Heart left ventricle (tissue), 13 donors: ENCODE measurements around the gene UFC1.

Experiments used
- POLR2A ChIP-seq, 2 donors: fragments of 450-650 bp; IDR thresholded peaks; one replicate each; pipeline ENCODE4 v1.6.1; 2017; ENCODE audit warnings: antibody characterized with exemption in 2 of 2, mild to moderate bottlenecking in 2 of 2, moderate library complexity in 2 of 2
- TF ChIP-seq, protein P1 (sequence below), 12 donors: fragments of 200-600 bp; sonication (generic) in 4 of 12; IDR thresholded peaks; one replicate each; pipeline versions ENCODE4 v1.5.0 to v1.8.0; 2018 to 2022; ENCODE audit warnings: antibody characterized with exemption in 12 of 12, mild to moderate bottlenecking in 5 of 12
- donor health status: ischemic (EF 13 %, LVEDD 7.1; RV severe dilation, severe dysfunction).
- donor health status: DM: no; HTN: yes; CAD: no.
- donor health status: DM: no; HTN: no; CAD: no.
- donor health status: ischemic (EF 25% LVEDD 6.9; RV normal size, moderate dysfunction).
- donor health status: ischemic (EF 25% LVEDD 5.7; RV mildly dilated, moderate dysfunction).
- donor health status: ischemic (EF 35%, LVEDD 5.7; RV mildly dilated, moderate dysfunction).
- donor health status: nonischemic (EF 11% LVEDD 7.7; RV severe dilation, severe dysfunction).
- donor health status: DM: yes; HTN: yes; CAD: no.
- donor health status: PGD.
- donor health status: ischemic (EF 29% LVEDD 5.4; RV normal size, mild dysfunction).
- donor health status: nonischemic (EF 23%, LVEDD 6.1; RV moderate dilation, normal function).

- TF ChIP-seq, protein P1, sequence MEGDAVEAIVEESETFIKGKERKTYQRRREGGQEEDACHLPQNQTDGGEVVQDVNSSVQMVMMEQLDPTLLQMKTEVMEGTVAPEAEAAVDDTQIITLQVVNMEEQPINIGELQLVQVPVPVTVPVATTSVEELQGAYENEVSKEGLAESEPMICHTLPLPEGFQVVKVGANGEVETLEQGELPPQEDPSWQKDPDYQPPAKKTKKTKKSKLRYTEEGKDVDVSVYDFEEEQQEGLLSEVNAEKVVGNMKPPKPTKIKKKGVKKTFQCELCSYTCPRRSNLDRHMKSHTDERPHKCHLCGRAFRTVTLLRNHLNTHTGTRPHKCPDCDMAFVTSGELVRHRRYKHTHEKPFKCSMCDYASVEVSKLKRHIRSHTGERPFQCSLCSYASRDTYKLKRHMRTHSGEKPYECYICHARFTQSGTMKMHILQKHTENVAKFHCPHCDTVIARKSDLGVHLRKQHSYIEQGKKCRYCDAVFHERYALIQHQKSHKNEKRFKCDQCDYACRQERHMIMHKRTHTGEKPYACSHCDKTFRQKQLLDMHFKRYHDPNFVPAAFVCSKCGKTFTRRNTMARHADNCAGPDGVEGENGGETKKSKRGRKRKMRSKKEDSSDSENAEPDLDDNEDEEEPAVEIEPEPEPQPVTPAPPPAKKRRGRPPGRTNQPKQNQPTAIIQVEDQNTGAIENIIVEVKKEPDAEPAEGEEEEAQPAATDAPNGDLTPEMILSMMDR (IDR thresholded peaks at IDR 0.05): no peak
- TF ChIP-seq POLR2A (IDR thresholded peaks at IDR 0.05): no peak
These were observed 21.1 kb downstream of the UFC1 start for GRCh38 chr1:161174911-161175310.
